GM18517 (cell line): ENCODE measurements around the gene ADAM11.

Experiments
- ATAC-seq: cut with Tn5 transposase; IDR thresholded peaks from one replicate; pipeline ENCODE4 v1.9.1; 2021; ENCODE audit warnings: mild to moderate bottlenecking, moderate library complexity; ENCODE audit not compliant: unreplicated experiment

ADAM11 gene

DNA sequence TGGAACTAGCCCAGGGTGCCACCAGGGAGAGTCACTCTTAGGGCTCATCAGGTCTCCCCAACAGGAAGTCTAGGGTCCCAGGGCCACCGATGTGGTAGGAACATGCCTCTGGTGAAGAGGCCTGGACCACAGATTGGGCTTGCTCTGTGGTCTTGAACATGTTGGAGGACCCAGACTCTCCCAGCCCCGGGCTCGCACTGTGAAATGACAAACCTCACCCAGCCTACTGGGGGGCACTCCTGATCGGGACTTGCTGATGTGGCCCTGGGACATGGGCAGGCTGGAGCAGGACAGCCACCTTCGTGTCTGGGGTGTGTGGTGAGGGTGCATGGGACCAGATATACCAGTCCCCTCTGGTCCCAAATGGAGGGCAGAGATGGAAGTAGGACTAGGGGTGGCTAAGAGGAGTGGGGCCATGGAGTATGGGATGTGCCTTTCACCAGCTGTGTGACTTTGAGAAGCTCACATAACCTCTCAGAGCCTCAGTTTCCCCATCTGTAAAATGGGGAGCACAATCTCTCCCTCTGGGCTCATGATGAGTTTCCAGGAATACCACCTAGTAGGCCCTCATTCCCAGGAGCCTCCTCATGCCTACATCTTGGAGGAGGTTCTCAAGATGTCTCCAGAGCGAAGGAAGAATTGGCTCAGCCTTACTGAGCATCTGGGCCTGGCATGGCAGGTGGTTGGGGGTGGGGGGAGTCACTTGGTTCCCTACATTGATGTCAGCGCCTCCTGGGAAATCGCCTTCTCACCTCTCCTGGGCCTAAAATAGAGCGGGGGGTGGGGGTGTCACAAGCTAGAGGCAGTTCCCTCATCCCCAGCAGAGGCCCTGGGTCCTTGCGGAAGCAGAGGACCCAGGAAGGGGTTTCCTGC is 1.5 kb upstream of the ADAM11 start:
- no peak for ATAC-seq

DNA sequence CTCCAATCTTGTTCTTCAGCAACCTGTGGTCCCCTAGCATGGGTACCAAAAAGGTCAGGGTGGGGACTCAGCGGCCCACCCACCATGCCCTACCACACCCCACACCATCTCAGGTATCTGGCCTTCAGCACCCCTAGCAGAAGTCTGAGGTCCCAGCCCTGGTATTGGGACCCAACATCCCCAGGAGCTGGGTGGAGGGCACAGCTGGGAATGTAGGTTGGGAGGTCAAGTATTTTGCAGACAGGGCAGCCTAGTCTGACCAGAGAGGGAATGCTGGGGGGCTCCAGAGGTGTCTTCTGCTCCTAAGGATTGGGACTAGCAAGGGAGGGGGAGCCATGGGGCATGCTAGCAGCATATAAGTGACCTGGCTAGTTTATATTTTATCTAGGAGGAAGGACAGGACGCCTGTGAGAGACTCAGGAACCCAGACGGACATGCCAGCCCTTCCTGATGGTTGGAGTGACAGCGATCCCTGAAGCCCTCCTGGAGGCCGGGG is 822 bp upstream of the ADAM11 start:
- ATAC-seq, result no peak

GRCh38 chr17:44759086-44759915 is 513 bp downstream of the ADAM11 start:
- ATAC-seq, result no peak

DNA sequence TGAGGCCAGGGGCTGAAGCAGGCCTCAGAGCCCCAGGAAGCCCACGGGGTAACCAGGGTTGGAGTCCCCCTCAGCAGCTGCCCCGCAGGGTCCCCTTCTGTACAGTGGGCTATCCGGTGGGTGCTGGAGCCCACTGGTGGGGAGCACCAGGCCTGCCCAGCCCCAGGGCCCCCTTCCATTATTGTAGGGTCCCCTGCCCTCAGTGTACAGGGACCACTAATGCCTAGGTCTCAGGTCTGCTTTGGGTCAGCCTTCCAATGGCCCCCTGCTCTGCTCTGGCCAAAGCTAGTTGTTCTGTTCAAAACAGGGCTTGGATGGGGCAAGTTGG is 1.1 kb downstream of the ADAM11 start:
- no peak for ATAC-seq

DNA sequence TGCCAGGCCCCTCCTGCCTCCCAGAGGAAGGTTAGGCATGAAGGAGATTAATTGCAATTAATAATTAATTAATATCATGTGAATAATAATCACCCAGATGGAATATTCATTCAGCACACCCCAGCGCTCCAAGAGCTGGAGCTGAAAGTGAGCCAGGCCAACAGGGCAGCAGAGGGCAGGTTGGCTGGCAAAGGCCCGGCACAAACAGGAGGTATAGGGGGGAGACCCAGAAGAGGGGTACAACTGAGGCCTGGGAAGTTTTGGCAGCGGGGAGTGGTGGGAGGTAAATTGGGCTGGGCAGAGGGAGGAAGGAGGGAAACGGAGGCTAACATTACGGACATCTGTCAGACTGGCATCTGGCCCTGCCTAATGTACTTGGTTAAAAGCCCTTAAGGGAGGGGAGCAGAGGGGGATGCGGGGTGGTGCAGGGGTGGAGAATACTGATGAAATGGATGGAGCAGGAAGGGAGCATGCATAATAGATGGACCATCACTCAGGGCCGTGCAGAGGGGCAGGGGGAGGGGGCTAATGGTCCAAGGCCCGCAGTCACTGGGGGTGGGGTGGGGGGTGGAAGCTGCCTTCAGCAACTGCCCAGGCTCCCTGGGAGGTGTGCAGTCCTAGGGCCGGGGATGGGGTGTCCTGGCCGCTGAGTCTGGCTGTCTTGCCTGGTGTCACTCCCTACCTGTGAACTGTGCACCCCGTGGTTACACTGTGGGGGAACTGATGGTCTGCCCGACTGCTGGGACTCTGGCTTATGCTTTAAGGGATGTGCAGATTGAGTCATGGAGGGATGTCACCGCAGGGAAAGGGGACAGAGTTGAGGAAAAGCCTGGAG is 1.9 kb downstream of the ADAM11 start:
- ATAC-seq, result no peak

- no peak for ATAC-seq
These were observed 3.4 kb downstream of the ADAM11 start for GRCh38 chr17:44761932-44762810.

GRCh38 chr17:44763170-44763569 is 4.4 kb downstream of the ADAM11 start:
- ATAC-seq, result no peak

GRCh38 chr17:44765965-44766364 is 7.2 kb downstream of the ADAM11 start:
- no peak for ATAC-seq

- no peak for ATAC-seq
These were observed 7.7 kb downstream of the ADAM11 start for GRCh38 chr17:44766409-44767038.

GRCh38 chr17:44767493-44767892 is 8.7 kb downstream of the ADAM11 start:
- no peak for ATAC-seq

- no peak for ATAC-seq
These were observed 9.8 kb downstream of the ADAM11 start for GRCh38 chr17:44768505-44769142.

- ATAC-seq, result no peak
These were observed 10.4 kb downstream of the ADAM11 start for GRCh38 chr17:44769230-44769629.

- ATAC-seq, result no peak
These were observed 10.9 kb downstream of the ADAM11 start for GRCh38 chr17:44769647-44770084.

DNA sequence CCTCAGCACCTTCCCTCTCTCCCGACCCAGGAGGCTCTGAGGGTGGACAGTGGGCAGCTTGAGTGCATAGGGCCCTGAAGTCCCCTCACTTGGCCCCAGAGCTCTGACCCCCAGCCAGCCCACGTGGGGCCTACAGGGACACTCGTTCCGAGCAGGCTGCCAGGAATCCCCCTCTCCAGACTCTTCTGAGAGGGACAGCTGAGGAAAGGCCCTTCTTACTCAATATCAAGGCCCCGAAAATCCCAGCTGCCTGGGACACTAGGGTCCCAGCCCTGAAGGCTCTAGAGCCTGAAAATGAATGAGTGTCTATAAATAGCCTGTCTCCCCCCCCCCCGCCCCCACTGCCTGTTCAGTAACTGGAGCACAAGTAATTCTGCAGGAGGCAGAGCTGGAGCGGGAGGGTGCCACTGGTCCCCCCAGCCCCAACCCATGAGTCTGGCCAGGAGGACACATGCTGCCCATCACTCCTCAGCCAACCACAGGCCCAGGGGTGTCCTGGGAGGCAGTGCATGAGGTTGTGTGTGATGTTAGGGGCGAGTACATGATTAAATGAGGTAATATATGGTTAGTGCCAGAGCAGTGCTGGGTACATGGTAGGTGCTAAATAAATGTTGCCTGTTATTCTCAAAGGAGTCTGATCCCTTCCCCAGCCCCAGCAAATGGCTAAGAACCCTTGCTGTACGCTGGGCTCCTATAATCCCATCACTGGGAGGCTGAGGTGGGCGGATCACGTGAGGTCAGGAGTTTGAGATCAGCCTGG is 11.6 kb downstream of the ADAM11 start:
- no peak for ATAC-seq

DNA sequence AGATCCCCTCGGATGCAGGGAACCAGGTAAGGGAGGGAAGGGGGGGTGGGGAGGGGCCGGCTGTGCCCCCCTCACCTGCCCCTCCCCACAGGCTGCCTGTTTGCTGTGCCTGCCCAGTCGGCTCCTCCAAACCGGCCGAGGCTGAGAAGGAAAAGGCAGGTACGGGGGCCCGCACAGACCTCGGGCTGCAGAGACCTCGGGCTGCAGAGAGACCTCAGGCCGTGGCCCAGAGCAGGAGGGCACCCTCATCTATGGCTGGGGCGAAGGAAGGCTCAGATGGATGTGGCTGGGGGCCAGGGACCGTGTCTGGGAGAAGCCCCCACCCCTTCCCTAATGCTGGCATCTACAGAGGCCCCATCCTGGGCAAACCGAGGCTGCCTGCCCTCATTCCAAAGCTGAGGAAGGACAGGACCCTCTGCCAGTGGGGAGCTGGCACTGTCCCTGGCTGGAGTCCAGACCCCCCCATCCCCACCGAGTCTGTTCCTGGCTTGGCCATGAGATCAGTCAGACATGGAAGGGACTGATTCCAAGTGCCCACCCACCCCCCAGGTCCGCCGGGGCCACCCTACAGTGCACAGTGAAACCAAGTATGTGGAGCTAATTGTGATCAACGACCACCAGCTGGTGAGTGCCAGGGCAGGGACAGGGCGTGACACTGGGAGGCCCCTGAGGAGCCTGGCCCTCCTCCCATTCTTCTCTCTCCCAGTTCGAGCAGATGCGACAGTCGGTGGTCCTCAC is 13.7 kb downstream of the ADAM11 start:
- ATAC-seq, result no peak

DNA sequence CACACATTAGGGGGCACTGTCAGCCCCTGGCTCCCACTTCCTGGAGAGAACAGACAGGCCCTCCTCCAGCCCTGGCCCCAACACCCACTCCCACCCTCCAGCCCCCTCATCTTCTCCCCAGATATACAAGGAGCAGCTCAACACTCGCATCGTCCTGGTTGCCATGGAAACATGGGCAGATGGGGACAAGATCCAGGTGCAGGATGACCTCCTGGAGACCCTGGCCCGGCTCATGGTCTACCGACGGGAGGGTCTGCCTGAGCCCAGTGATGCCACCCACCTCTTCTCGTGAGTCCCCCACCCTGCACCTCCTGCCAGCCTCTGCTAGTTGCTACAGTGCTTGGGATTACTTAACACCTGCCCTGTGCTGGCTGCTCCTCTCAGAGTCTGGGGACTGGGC is 14.4 kb downstream of the ADAM11 start:
- no peak for ATAC-seq

DNA sequence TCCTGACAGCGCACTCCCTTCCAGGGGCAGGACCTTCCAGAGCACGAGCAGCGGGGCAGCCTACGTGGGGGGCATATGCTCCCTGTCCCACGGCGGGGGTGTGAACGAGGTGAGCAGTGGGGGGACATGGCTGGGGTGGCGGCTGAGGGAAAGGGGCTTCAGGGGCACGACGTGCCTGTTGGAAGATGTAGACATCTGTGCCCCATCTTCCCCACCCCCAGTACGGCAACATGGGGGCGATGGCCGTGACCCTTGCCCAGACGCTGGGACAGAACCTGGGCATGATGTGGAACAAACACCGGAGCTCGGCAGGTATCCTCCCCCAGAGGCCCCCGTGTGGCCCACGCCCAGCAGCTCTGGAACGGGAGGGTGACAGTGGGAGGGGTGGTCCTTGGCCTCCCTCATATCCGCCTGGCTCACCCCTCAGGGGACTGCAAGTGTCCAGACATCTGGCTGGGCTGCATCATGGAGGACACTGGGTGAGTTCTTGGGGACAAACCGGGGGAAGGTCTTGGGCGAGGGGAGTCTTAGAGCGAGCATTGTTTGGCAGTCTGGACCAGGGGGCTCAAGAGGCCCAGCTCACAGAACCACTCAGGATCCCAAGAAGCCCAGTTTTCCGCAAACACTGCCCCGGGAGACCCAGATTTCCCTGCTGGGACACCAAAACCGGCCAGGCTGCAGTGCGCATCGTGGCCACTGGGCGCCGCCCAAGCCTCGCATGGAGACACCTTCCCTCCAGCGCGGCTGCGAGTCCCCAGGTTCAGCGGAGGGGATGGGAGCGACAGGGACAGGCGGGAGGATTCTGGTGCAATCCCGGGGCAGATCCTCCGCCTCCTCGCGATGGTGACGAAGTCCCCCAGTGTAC is 15.7 kb downstream of the ADAM11 start:
- peak; percentile 24 for ATAC-seq
